Right lobe of liver (tissue), 6 donors: ENCODE data around the gene SPATA16. TPM values are rescaled to one million over a fixed set of nuclear protein-coding genes. Genes with fewer than 3 reads are reported as not detected.

Experiments
- ATAC-seq, 4 donors: fragments of 200-7000 bp; cut with Tn5 transposase; one replicate each; pipeline ENCODE4 v1.9.1; 2020; ENCODE audit warnings: mild to moderate bottlenecking in 4 of 4, moderate library complexity in 4 of 4
- DNase-seq, 3 donors: peaks; one replicate each; pipeline ENCODE4 v3.0.0-alpha.2; 2020
- H3K27ac ChIP-seq, 3 donors: fragments of 200-600 bp; one replicate each; pipeline ENCODE4 v1.8.0; 2022
- H3K27me3 ChIP-seq, 2 donors: fragments of 200-600 bp; one replicate each; pipeline ENCODE4 v1.8.0; 2022
- H3K36me3 ChIP-seq, 4 donors: fragments of 200-600 bp; sonication (generic) in 1 of 4; one replicate each; pipeline versions ENCODE4 v1.5.1 to v1.8.0; 2017 to 2022; ENCODE audit warnings: control low read depth in 1 of 4
- H3K4me1 ChIP-seq, 4 donors: fragments of 200-600 bp; sonication (generic) in 1 of 4; one replicate each; pipeline versions ENCODE4 v1.5.1 to v1.8.0; 2017 to 2022; ENCODE audit warnings: control low read depth in 1 of 4
- H3K4me3 ChIP-seq, 3 donors: fragments of 200-600 bp; one replicate each; pipeline ENCODE4 v1.8.0; 2022
- H3K9me3 ChIP-seq, 4 donors: fragments of 200-600 bp; sonication (generic) in 1 of 4; one replicate each; pipeline versions ENCODE4 v1.5.1 to v1.8.0; 2017 to 2022; ENCODE audit warnings: control low read depth in 1 of 4
- POLR2A ChIP-seq: fragments of 450-650 bp; IDR thresholded peaks from one replicate; pipeline ENCODE4 v1.6.1; 2017; ENCODE audit warnings: antibody characterized with exemption, mild to moderate bottlenecking
- whole genome bisulfite sequencing: methylation state at CpG from one replicate; pipeline ENCODE4 v1.1.6; 2018; ENCODE audit warnings: low coverage, low lambda C conversion rate; ENCODE audit not compliant: insufficient coverage; ENCODE audit errors: missing lambda C conversion rate; 5-methylcytosine and 5-hydroxymethylcytosine counted together
- intact Hi-C, 2 donors: fragments of 100-400 bp; cut with DNase I; formaldehyde crosslinking; loops; one replicate each; pipeline versions ENCODE4 v1.11.2 to v1.14.1; 2022
- total RNA-seq, 6 experiments: library from RNA; depleted of rRNA in 2 of 6; stranded (reverse); fragments of >200 nt in 2 of 6; fragmentation: NEBNext Ultra II Directional in 3 of 6; extraction: Animal tissue kit (Norgen Biotek cat#: 25700) in 3 of 6; gene quantifications; one replicate each; pipeline versions ENCODE4 v1.1.0 to v1.2.4, GENCODE V29; 2016 to 2023
- TF ChIP-seq, protein P1 (sequence below), 4 donors: fragments of 200-600 bp in 3 of 4; fragments of 450-650 bp in 1 of 4; IDR thresholded peaks; one replicate each; pipeline versions ENCODE4 v1.5.1 to v1.8.0; 2016 to 2022; ENCODE audit warnings: antibody characterized with exemption in 4 of 4, mild to moderate bottlenecking in 2 of 4
- donor health status: DM: no; HTN: yes; CAD: no.
- donor health status: DM: no; HTN: no; CAD: no.
- donor health status: DM: no; HTN: no; CAD: no.
- donor health status: DM: no; HTN: yes; CAD: no.
- donor health status: DM: no; HTN: yes; CAD: no.

The SPATA16 gene
- total RNA-seq, 6 experiments from 2014 or later, result not detected

DNA sequence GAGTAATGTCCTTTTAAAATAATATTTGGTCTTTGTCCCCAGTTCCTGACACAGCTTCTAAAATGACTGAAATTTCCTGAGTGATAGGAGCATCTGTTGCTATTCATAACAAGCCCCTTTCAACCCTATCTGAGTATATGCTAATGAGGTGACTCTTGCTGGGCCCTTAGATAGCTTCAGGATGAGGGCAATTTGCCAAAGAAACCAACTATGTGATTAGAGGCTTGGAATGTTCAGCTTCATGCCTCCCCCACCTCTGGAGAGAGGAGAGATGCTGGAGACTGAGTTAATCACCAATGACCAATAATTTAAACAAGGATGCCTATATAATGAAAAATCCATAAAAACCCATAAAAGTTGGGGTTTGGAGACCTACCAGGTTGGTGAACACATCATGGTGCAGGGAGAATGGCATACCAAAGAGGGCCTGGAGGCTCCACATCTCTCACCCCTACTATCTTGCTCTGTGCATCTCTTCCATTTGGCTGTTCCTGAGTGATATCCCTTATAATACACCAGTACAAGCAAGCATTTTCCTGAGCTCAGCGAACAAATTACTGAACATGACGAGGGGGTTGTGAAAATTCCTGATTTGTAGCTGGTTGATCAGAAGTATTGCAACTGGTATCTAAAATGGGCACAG is 201.3 kb downstream of the SPATA16 start:
- Histone ChIP-seq H3K9me3 (no peaks in the 10 kb centered on the region), H3K27me3 (no peaks in the 10 kb centered on the region), H3K4me3 (no peak overlapping the region), H3K4me1 (no peaks in the 10 kb centered on the region), H3K27ac (no peak overlapping the region), H3K36me3 (no peaks in the 10 kb centered on the region)
- WGBS, result 39% methylated on average over 2 of the region's 2 CpGs
- TF ChIP-seq, protein P1, sequence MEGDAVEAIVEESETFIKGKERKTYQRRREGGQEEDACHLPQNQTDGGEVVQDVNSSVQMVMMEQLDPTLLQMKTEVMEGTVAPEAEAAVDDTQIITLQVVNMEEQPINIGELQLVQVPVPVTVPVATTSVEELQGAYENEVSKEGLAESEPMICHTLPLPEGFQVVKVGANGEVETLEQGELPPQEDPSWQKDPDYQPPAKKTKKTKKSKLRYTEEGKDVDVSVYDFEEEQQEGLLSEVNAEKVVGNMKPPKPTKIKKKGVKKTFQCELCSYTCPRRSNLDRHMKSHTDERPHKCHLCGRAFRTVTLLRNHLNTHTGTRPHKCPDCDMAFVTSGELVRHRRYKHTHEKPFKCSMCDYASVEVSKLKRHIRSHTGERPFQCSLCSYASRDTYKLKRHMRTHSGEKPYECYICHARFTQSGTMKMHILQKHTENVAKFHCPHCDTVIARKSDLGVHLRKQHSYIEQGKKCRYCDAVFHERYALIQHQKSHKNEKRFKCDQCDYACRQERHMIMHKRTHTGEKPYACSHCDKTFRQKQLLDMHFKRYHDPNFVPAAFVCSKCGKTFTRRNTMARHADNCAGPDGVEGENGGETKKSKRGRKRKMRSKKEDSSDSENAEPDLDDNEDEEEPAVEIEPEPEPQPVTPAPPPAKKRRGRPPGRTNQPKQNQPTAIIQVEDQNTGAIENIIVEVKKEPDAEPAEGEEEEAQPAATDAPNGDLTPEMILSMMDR (IDR thresholded peaks at IDR 0.05), result no peak
- no peak for TF ChIP-seq POLR2A
- intact Hi-C loops, result no loop called here
- ATAC-seq (no peak), DNase-seq (no peak)

DNA sequence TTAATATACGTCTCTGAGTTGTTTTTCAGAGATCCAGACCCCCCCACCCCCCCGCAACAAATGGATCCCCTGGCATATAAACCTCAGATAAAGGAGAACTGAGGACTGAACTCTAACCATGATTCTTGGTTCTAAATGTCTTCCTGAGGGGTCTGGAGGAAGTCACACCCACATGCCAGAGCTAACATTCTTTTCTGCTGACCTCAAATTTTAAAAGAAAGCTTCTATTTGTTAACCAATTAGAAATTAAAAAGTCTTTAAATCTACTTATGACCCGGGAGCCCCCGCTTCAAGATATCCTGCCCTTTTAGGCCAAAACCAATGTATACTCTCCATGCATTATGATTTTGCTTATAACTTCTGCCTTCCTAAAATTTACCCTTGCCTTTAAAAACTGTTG is 202.2 kb downstream of the SPATA16 start:
- no peaks in the 10 kb centered on the region for H3K36me3 ChIP-seq
- no peak overlapping the region for H3K4me3 ChIP-seq
- 37% methylated on average over 4 of the region's 4 CpGs for WGBS
- no peaks in the 10 kb centered on the region for H3K4me1 ChIP-seq
- no peak for TF ChIP-seq POLR2A
- TF ChIP-seq, protein P1 (IDR thresholded peaks at IDR 0.05), result no peak
- intact Hi-C loops, result no loop called here
- ATAC-seq (no peak), DNase-seq (no peak)
- no peaks in the 10 kb centered on the region for H3K9me3 ChIP-seq
- H3K27ac ChIP-seq, result no peak overlapping the region
- H3K27me3 ChIP-seq, result no peaks in the 10 kb centered on the region

DNA sequence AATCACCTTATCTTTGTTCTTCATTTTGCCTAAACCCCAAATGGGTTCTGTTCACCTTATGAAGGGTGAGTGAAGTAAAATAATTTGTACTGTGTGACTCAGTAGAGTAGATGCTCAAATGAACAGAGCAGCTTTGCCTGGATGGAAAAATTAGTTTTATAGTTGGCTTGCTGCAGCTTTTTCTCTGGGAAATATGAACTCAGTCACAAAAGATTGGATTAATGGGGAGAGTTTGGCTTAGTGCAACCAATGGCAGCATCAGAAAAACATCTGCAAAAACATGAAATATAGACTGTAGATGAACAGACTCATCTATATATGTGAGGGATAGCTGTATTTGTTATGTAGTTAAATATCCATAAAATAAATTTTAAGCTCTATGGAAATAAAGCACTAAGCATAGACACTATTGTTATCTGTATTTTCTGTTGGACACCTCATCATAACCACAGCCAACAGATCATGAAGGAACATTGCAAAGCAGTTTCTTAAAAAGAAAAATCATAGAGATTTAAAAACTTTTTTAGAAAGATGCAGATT is 209.2 kb downstream of the SPATA16 start:
- DNase-seq, result no peak
- no peak for TF ChIP-seq POLR2A
- TF ChIP-seq, protein P1 (IDR thresholded peaks at IDR 0.05), result no peak
- no peaks in the 10 kb centered on the region for H3K27me3 ChIP-seq
- no peak for ATAC-seq
- H3K9me3 ChIP-seq, result no peaks in the 10 kb centered on the region
- intact Hi-C loops, result no loop called here
- H3K36me3 ChIP-seq, result no peaks in the 10 kb centered on the region
- no peaks in the 10 kb centered on the region for H3K4me1 ChIP-seq
- H3K4me3 ChIP-seq, result no peak overlapping the region
- no peak overlapping the region for H3K27ac ChIP-seq

DNA sequence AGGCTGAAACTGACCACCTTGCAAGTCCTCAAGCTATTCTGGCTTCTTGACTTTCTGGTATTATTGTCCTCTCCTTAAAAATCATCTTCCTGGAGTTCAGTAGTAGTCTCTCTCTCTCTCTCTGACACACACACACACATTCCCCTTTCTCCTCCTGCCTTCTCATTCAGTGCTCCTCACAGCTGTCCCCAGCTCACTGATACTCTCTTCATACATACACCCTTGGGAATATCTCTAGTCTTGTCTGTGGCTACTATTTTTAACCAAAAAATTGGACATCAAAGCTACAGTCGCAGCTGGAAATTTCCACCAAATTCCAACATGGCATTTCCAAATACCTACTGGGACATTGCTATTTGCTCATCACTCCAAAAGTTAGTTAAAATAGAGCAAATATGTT is 211.6 kb downstream of the SPATA16 start:
- Histone ChIP-seq H3K27me3 (no peaks in the 10 kb centered on the region), H3K9me3 (no peaks in the 10 kb centered on the region), H3K36me3 (no peaks in the 10 kb centered on the region), H3K4me1 (no peaks in the 10 kb centered on the region), H3K4me3 (no peak overlapping the region), H3K27ac (no peak overlapping the region)
- intact Hi-C loops, result no loop called here
- DNase-seq (no peak), ATAC-seq (no peak)
- TF ChIP-seq, protein P1 (IDR thresholded peaks at IDR 0.05), result no peak
- no peak for TF ChIP-seq POLR2A
- WGBS, result 67% methylated on average over 1 of the region's 1 CpG
